Caco-2 (cell line): ENCODE results near the gene SEC14L5. TPM values are rescaled to one million over a fixed set of nuclear protein-coding genes. Genes with fewer than 3 reads are reported as not detected.

ENCODE experiments used
- BruUV-seq: library from RNA; stranded (reverse); fragments of 400-500 nt; replicated peaks from 2 replicates; lab custom pipeline; 2021; lab: Mats Ljungman, UMichigan
- CTCF ChIA-PET: fragments of 300-600 bp; sonication (Branson Sonifier 250); formaldehyde crosslinking; loops from one replicate; lab custom pipeline; 2022; ENCODE audit warnings: antibody characterized with exemption; lab: Charles Lee
- POLR2A ChIA-PET: fragments of 300-600 bp; sonication (Branson Sonifier 250); formaldehyde crosslinking; loops from one replicate; lab custom pipeline; 2022; ENCODE audit warnings: antibody characterized with exemption; lab: Charles Lee
- DNase-seq, 2 experiments: peaks; one replicate each; pipeline versions ENCODE4 v3.0.0 to v3.0.0-alpha.2; 2020 to 2022
- H3K27me3 ChIP-seq: replicated peaks from 2 replicates; pipeline ENCODE4 v1.6.0; 2011; ENCODE audit warnings: low read length; ENCODE audit not compliant: control insufficient read depth, insufficient read depth
- H3K36me3 ChIP-seq: 2 replicates; pipeline ENCODE4 v1.5.1; 2011; ENCODE audit warnings: low read length; ENCODE audit not compliant: control insufficient read depth, insufficient read depth
- H3K4me1 ChIP-seq: fragments of 250-450 bp; sonication (Bioruptor Pico); 2 replicates; pipeline ENCODE4 v1.5.1; 2020; ENCODE audit warnings: mild to moderate bottlenecking
- H3K4me3 ChIP-seq: 2 replicates; pipeline ENCODE4 v1.5.1; 2011; ENCODE audit warnings: low read depth, mild to moderate bottlenecking, control low read depth, low read length
- H3K9me3 ChIP-seq: fragments of 250-450 bp; sonication (Bioruptor Pico); 2 replicates; pipeline ENCODE4 v1.5.1; 2020; ENCODE audit warnings: mild to moderate bottlenecking, moderate library complexity
- H3K27ac Mint-ChIP-seq: one replicate; pipeline ENCODE4 v1.8.0; 2022; ENCODE audit warnings: mixed read lengths; ENCODE audit not compliant: unreplicated experiment
- H3K27me3 Mint-ChIP-seq: one replicate; pipeline ENCODE4 v1.8.0; 2022; ENCODE audit warnings: mixed read lengths; ENCODE audit not compliant: insufficient read depth, unreplicated experiment
- H3K36me3 Mint-ChIP-seq: one replicate; pipeline ENCODE4 v1.8.0; 2022; ENCODE audit warnings: mild to moderate bottlenecking, mixed read lengths; ENCODE audit not compliant: insufficient read depth, unreplicated experiment
- H3K4me1 Mint-ChIP-seq: one replicate; pipeline ENCODE4 v1.8.0; 2022; ENCODE audit warnings: low read depth, mixed read lengths; ENCODE audit not compliant: unreplicated experiment
- H3K4me3 Mint-ChIP-seq: one replicate; pipeline ENCODE4 v1.8.0; 2022; ENCODE audit warnings: mild to moderate bottlenecking, moderate library complexity, mixed read lengths; ENCODE audit not compliant: unreplicated experiment
- H3K9me3 Mint-ChIP-seq: one replicate; pipeline ENCODE4 v1.8.0; 2022; ENCODE audit warnings: mixed read lengths; ENCODE audit not compliant: unreplicated experiment
- intact Hi-C: fragments of 100-400 bp; cut with micrococcal nuclease; formaldehyde crosslinking; loops from one replicate; pipeline ENCODE4 v1.10.0; 2022; ENCODE audit not compliant: unreplicated experiment
- total RNA-seq: library from RNA; stranded (reverse); gene quantifications from 2 replicates; pipeline ENCODE4 v1.2.3, GENCODE V29; 2022
- TF ChIP-seq, protein P1 (sequence below), 2 experiments: fragments of 200-600 bp in 1 of 2; IDR thresholded peaks; 1 replicate in 1 of 2; 2 replicates in 1 of 2; pipeline versions ENCODE4 v1.5.1 to v1.8.0; 2011 to 2022; ENCODE audit warnings: antibody characterized with exemption in 1 of 2, control low read depth in 1 of 2, inconsistent platforms in 1 of 2, low read depth in 1 of 2, low read length in 1 of 2, mild to moderate bottlenecking in 1 of 2, moderate library complexity in 1 of 2; ENCODE audit not compliant: insufficient read depth in 1 of 2, severe bottlenecking in 1 of 2, unreplicated experiment in 1 of 2

SEC14L5 gene
- total RNA-seq, 1 experiment from 2014 or later: 0.14 TPM

DNA sequence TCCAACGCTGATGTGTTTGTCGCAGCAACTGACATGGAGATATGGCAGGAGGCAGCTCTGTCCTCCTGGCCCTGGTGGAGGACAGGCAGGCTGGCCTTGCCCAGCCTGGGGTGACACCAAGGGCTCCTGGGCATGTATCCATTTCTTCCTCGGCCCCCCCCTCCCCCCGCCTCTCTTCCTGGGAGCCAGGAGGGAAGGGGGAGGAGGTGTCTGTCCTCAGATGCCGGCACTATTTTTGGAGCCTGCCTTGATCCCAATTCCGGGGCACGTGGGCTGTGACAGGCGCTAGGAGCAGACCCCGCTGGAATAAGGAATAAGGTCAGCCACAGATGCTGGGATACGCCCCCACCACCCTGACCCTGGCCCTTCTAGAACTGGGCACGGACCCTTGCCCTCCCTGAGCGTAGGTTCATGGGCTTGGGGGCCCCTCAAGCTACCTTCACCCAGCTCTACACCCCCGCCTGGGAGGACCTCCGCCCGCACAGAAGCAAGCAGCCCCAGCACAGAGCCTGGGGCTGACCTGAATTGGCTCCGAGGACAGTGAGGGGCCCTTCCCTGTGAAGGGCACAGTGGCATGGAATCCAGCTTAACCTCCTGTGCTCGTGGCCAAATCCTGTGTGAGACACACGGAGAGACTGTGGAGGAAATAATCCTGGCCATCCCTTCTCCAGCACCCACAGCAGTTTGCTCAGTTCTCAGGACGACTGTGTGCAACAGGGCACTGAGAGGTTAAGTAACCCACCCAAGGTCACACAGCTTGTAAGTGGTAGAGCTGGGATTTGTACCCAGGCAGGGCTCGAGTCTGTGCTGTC lies 24.1 kb downstream of the SEC14L5 start:
- Histone ChIP-seq H3K36me3 (no peaks in the 10 kb centered on the region), H3K9me3 (no peaks in the 10 kb centered on the region), H3K4me1 (no peaks in the 10 kb centered on the region), H3K27me3 (no peaks in the 10 kb centered on the region), H3K4me3 (no peak overlapping the region)
- Mint-ChIP-seq H3K27me3 (no peaks in the 10 kb centered on the region), H3K4me1 (no peaks in the 10 kb centered on the region), H3K9me3 (no peaks in the 10 kb centered on the region), H3K4me3 (no peak overlapping the region), H3K36me3 (no peaks in the 10 kb centered on the region), H3K27ac (no peak overlapping the region)
- no TSS peak for BruUV-seq
- ChIA-PET POLR2A (no interaction called here), CTCF (interaction anchor here (0.6 kb wide), 1 partner anchor 15 kb away, joined by 3 read pairs; no protein-coding TSS in a partner anchor)
- TF ChIP-seq, protein P1, sequence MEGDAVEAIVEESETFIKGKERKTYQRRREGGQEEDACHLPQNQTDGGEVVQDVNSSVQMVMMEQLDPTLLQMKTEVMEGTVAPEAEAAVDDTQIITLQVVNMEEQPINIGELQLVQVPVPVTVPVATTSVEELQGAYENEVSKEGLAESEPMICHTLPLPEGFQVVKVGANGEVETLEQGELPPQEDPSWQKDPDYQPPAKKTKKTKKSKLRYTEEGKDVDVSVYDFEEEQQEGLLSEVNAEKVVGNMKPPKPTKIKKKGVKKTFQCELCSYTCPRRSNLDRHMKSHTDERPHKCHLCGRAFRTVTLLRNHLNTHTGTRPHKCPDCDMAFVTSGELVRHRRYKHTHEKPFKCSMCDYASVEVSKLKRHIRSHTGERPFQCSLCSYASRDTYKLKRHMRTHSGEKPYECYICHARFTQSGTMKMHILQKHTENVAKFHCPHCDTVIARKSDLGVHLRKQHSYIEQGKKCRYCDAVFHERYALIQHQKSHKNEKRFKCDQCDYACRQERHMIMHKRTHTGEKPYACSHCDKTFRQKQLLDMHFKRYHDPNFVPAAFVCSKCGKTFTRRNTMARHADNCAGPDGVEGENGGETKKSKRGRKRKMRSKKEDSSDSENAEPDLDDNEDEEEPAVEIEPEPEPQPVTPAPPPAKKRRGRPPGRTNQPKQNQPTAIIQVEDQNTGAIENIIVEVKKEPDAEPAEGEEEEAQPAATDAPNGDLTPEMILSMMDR (IDR thresholded peaks at IDR 0.05; ENCODE audit: insufficient read depth in 1 of 2, low read depth in 1 of 2, low read length in 1 of 2, severe bottlenecking in 1 of 2, unreplicated experiment in 1 of 2): no peak
- no peak for DNase-seq
- intact Hi-C loops: no loop called here

DNA sequence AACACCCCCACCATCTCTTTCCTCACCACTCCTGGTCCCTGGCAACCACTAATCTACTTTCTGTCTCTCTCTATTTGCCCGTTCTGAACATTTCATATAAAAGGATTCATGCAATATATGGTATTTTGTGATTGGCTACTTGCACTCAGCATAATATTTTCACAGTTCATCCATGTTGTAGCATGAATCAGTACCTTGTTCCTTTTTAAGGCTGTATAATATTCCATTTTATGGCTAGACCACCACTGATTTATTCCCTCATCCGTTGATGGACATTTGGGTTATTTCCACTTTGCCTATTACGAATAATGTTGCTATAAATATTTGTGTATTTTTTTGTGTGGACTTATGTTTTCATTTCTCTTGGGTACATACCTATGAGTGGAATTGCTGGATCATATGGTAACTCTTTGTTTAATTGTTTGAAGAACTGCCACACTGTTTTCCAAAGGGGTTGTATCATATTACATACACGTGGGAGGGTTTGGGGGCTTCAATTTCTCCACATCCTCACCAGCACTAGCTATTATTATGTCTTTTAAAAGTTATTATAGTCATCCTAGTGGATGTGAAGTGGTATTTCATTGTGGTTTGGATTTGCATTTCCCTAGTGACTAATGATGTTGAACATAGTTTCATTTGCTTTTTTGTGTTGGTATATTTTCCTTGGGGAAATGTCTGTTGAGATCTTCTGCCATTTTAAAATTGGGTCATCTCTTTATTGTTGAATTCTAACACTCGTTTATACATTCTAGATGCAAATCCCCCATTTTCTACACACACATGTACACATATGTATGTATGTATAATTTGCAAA lies 26.3 kb downstream of the SEC14L5 start:
- Mint-ChIP-seq H3K4me3 (no peak overlapping the region), H3K27ac (no peak overlapping the region), H3K27me3 (peaks cover 6% of the 10 kb centered on the region), H3K4me1 (no peaks in the 10 kb centered on the region), H3K9me3 (no peaks in the 10 kb centered on the region), H3K36me3 (no peaks in the 10 kb centered on the region)
- ChIA-PET POLR2A (no interaction called here), CTCF (no interaction called here)
- no peaks in the 10 kb centered on the region for H3K36me3 ChIP-seq
- TF ChIP-seq, protein P1 (IDR thresholded peaks at IDR 0.05; ENCODE audit: insufficient read depth in 1 of 2, low read depth in 1 of 2, low read length in 1 of 2, severe bottlenecking in 1 of 2, unreplicated experiment in 1 of 2): no peak
- H3K4me1 ChIP-seq: no peaks in the 10 kb centered on the region
- DNase-seq: no peak
- no peaks in the 10 kb centered on the region for H3K9me3 ChIP-seq
- intact Hi-C loops: no loop called here
- H3K4me3 ChIP-seq: no peak overlapping the region
- H3K27me3 ChIP-seq: no peaks in the 10 kb centered on the region
- no TSS peak for BruUV-seq

DNA sequence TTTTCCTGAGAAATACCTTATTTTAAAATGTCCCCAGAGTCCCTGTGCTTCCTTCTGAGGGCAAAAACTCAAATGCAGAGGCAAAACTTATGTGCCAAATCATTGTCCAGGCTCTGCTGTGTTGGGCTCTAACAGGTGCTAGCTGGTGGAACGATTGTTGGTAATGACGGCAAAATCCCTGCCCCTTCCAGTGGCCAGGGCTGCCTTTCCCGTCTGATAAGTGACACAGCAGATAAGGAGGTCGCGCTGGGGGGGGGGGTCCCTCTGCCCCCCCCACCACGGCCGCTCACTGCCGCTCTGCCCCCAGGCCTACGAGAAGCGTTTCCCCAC lies 29.1 kb downstream of the SEC14L5 start:
- POLR2A ChIA-PET: no interaction called here
- no peak for DNase-seq
- CTCF ChIA-PET: interaction anchor here (0.6 kb wide), 2 partner anchors 239 to 432 kb away, joined by 3 to 6 read pairs; no protein-coding TSS in a partner anchor
- no TSS peak for BruUV-seq
- Mint-ChIP-seq H3K4me1 (no peaks in the 10 kb centered on the region), H3K9me3 (no peaks in the 10 kb centered on the region), H3K27ac (no peak overlapping the region), H3K4me3 (no peak overlapping the region), H3K27me3 (peaks cover 8% of the 10 kb centered on the region), H3K36me3 (no peaks in the 10 kb centered on the region)
- no peaks in the 10 kb centered on the region for H3K4me1 ChIP-seq
- no peaks in the 10 kb centered on the region for H3K27me3 ChIP-seq
- TF ChIP-seq, protein P1 (IDR thresholded peaks at IDR 0.05; ENCODE audit: insufficient read depth in 1 of 2, low read depth in 1 of 2, low read length in 1 of 2, severe bottlenecking in 1 of 2, unreplicated experiment in 1 of 2): no peak
- H3K9me3 ChIP-seq: no peaks in the 10 kb centered on the region
- intact Hi-C loops: no loop called here
- H3K36me3 ChIP-seq: no peaks in the 10 kb centered on the region
- peak overlapping the region; percentile 32 for H3K4me3 ChIP-seq
